ENCODE measurements around the gene GLRX5.

DNA sequence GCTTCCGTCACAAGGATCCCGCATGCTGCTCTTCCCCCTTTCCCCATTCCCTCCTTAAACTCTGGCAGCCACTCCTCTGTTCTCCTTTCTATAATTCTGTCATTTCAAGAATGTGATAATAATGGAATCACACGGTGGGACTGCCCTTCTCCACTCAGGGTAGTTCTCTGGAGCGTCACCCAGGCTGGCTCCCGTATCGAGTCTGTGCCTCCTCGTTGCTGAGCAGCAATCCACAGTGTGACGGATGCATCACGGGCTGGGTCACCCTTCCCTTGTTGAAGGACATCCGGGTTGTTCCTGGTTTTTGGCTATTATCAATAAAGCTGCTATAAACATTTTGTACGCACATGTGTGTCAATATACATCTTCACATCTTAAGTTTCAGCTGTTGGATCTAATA is 12.7 kb upstream of the GLRX5 start:
- TF ChIP-seq, protein P1, sequence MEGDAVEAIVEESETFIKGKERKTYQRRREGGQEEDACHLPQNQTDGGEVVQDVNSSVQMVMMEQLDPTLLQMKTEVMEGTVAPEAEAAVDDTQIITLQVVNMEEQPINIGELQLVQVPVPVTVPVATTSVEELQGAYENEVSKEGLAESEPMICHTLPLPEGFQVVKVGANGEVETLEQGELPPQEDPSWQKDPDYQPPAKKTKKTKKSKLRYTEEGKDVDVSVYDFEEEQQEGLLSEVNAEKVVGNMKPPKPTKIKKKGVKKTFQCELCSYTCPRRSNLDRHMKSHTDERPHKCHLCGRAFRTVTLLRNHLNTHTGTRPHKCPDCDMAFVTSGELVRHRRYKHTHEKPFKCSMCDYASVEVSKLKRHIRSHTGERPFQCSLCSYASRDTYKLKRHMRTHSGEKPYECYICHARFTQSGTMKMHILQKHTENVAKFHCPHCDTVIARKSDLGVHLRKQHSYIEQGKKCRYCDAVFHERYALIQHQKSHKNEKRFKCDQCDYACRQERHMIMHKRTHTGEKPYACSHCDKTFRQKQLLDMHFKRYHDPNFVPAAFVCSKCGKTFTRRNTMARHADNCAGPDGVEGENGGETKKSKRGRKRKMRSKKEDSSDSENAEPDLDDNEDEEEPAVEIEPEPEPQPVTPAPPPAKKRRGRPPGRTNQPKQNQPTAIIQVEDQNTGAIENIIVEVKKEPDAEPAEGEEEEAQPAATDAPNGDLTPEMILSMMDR (IDR thresholded peaks at IDR 0.05): no peak
- TF ChIP-seq RFX5 (IDR thresholded peaks at IDR 0.05) (no peak), POLR2A (IDR thresholded peaks at IDR 0.05; ENCODE audit: low read length) (no peak), EP300 (IDR thresholded peaks at IDR 0.05) (no peak), POLR2AphosphoS2 (conservative IDR thresholded peaks at IDR 0.05; ENCODE audit: low read length) (no peak), MAX (IDR thresholded peaks at IDR 0.05) (no peak), CHD4 (IDR thresholded peaks at IDR 0.05; ENCODE audit: borderline replicate concordance) (no peak), CHD2 (IDR thresholded peaks at IDR 0.05; ENCODE audit: low read length, partially characterized antibody) (no peak)
- TF ChIP-seq, protein P2, sequence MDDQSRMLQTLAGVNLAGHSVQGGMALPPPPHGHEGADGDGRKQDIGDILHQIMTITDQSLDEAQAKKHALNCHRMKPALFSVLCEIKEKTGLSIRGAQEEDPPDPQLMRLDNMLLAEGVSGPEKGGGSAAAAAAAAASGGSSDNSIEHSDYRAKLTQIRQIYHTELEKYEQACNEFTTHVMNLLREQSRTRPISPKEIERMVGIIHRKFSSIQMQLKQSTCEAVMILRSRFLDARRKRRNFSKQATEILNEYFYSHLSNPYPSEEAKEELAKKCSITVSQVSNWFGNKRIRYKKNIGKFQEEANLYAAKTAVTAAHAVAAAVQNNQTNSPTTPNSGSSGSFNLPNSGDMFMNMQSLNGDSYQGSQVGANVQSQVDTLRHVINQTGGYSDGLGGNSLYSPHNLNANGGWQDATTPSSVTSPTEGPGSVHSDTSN (IDR thresholded peaks at IDR 0.05): no peak
- TF ChIP-seq, protein P3, sequence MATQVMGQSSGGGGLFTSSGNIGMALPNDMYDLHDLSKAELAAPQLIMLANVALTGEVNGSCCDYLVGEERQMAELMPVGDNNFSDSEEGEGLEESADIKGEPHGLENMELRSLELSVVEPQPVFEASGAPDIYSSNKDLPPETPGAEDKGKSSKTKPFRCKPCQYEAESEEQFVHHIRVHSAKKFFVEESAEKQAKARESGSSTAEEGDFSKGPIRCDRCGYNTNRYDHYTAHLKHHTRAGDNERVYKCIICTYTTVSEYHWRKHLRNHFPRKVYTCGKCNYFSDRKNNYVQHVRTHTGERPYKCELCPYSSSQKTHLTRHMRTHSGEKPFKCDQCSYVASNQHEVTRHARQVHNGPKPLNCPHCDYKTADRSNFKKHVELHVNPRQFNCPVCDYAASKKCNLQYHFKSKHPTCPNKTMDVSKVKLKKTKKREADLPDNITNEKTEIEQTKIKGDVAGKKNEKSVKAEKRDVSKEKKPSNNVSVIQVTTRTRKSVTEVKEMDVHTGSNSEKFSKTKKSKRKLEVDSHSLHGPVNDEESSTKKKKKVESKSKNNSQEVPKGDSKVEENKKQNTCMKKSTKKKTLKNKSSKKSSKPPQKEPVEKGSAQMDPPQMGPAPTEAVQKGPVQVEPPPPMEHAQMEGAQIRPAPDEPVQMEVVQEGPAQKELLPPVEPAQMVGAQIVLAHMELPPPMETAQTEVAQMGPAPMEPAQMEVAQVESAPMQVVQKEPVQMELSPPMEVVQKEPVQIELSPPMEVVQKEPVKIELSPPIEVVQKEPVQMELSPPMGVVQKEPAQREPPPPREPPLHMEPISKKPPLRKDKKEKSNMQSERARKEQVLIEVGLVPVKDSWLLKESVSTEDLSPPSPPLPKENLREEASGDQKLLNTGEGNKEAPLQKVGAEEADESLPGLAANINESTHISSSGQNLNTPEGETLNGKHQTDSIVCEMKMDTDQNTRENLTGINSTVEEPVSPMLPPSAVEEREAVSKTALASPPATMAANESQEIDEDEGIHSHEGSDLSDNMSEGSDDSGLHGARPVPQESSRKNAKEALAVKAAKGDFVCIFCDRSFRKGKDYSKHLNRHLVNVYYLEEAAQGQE (IDR thresholded peaks at IDR 0.05): no peak
